Measurements from ENCODE around the gene DNLZ. TPM values are rescaled to one million over a fixed set of nuclear protein-coding genes. Genes with fewer than 3 reads are reported as not detected.

DNLZ gene
- polyA plus RNA-seq, 4 donors = 5.6 to 13.9 (median 8.0) TPM

DNA sequence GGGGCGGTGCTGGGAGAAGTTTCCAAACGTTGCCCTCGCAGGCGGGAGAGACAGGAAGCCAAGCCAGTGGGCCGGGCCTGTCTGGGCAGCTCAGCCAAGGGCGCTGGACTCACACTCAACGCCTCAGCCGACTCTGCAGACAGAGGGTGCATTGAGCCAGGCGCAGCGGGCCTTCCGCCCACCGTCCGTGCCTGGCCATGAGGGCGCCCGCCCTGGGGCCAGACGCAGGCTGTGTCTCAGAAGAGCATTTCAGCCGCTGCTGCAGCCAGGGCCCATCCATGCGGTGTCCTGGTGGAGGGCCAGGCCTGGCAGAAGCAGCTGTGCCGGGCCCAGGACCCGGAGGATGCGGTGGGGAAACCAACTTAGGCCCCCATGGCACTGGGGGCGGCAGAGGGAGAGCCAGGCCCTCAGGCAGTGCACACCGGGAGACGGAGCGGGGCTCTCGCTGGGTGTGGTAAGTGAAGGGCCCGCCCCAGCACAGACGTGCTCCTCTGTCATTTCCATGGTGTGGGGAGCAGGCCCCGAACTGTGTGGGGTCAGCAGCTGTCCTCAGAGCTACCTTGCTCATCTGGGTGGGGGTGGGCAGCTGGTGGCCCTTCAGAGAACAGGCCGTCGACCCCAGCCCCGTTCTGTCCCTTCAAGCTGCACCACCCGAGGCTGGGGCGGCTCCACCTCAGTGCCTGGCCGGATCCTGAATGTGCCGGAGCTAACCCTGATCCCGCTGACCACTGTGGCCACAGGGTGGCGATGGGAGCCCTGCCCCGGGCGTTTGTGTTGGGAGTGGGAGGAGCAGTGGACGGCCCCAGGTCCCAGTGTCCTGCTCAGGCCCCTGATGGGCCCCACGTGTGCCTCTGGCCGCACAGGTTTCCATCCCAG is 18.0 kb downstream of the DNLZ start:
- DNase-seq (ENCODE audit: low read depth in 4 of 4, low spot score in 3 of 4) = no peak

GRCh38 chr9:136344544-136345280 is 18.8 kb downstream of the DNLZ start:
- DNase-seq (ENCODE audit: low read depth in 4 of 4, low spot score in 3 of 4) = no peak

- DNase-seq (ENCODE audit: low read depth in 4 of 4, low spot score in 3 of 4) = no peak
Measured at GRCh38 chr9:136343884-136344269, 19.7 kb downstream of the DNLZ start.

- DNase-seq (ENCODE audit: low read depth in 4 of 4, low spot score in 3 of 4) = no peak
Measured at GRCh38 chr9:136343121-136343883, 20.2 kb downstream of the DNLZ start.

DNA sequence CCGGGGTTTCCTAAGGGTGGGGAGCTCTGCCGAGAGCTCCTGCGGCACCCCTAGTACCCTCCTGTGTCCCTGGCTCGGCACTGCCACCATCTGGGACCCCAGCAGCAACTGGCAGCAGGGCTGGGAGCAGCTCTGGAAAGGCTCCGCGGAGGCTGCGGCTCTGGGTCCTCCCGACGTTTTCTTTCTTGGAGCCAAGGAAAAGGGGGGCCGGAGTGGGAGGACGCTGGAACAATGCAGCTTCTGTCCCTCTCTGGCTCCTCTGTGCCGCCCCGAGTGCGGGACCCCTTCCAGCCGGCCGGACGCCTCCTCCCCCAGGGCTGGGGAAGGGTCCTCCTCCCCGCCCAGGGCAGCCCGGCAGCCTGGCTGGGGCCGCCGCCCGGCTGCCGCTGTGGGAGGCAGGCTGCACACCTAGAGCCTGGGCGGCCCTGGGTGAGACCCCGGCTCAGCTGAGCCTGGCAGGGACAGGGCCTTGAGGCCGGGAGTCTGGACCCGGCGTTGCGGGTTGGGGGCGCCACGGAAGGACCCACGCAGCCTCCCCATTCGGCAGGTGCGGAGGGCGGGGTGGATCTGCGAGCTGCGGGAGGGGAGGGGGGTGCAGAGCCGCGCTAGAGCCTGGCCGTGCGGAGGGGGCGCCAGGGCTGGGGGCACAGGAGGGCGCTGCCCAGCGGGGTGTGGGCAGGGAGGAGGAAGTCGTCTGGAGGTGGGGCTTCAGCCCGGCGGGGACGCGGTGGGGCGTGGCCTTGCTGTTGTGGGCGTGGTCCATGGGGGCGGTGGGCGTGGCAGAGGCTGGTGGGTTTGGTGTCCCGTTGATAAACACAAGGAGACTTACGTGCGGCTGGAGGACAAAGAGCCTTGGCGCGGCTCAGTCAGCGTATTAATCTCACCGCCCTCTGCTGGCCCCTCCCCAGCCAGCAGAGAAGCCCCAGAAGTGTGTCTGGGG is 21.1 kb downstream of the DNLZ start:
- DNase-seq (ENCODE audit: low read depth in 4 of 4, low spot score in 3 of 4) = peak in 1 of 4 donors; percentile 68

- DNase-seq (ENCODE audit: low read depth in 4 of 4, low spot score in 3 of 4) = no peak
Measured at GRCh38 chr9:136341769-136342168, 21.8 kb downstream of the DNLZ start.

DNA sequence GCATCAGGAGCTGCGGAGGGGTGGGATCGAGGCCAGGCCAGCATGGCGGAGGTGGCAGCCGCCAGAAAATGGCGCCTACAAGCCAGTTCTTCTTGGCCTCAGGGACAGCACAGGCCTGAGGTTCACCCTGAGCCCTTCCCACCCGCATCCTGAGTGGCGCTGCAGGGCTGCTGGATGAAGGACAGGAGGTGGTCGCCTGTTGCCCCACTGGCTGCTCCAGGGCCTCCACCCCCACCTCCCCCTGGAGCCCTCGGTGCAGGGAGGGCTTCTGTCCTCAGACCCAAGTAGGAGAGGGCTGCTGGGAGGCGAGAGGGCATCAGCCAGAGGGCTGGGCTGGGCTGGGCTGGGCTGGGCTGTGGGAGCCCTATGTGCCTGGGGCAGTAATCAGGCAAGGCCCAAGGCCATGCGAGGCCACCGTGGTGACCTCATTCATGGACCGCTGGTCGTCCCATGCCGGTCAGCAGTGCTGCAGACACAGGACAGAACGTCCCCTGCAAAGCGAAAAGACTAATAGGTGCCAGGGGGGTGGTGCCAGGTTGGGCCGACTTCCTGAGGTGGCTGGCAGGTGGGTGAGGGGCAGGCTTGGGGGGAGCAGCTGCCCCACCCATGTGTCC is 22.4 kb downstream of the DNLZ start:
- DNase-seq (ENCODE audit: low read depth in 4 of 4, low spot score in 3 of 4) = no peak

DNA sequence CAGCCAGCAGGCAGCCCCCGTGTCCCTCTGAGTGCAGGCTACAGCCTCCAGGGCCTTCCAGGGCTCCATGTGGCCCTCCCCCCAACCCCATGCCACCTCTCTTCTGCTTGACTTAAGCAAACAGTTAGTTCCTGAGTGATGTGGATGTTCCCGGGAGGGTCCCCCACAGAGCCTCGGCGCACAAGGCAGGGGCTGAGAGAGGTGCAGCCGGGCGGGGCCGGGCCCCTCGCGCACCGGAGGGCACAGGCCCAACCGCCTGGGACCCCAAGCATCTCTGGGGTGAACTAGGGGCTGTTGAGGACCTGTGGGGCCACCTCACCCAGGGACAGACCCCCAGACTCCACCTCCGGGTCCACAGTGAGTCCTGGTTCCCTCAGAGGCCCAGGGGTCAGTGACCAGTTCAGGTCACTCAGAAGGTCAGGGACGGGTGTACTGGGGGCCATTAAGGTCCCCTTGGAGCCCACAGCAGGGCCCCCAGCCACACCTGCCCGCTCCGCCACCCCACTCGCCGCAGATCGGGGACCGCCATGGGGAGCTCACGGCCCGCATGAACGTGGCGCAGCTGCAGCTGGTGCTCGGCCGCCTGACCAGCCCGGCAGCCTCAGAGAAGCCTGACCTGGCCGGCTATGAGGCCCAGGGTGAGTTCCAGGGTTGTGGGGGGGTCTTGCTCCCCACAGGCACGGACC is 23.0 kb downstream of the DNLZ start:
- DNase-seq (ENCODE audit: low read depth in 4 of 4, low spot score in 3 of 4) = no peak

- DNase-seq (ENCODE audit: low read depth in 4 of 4, low spot score in 3 of 4) = no peak
Measured at GRCh38 chr9:136339958-136340310, 23.6 kb downstream of the DNLZ start.

DNA sequence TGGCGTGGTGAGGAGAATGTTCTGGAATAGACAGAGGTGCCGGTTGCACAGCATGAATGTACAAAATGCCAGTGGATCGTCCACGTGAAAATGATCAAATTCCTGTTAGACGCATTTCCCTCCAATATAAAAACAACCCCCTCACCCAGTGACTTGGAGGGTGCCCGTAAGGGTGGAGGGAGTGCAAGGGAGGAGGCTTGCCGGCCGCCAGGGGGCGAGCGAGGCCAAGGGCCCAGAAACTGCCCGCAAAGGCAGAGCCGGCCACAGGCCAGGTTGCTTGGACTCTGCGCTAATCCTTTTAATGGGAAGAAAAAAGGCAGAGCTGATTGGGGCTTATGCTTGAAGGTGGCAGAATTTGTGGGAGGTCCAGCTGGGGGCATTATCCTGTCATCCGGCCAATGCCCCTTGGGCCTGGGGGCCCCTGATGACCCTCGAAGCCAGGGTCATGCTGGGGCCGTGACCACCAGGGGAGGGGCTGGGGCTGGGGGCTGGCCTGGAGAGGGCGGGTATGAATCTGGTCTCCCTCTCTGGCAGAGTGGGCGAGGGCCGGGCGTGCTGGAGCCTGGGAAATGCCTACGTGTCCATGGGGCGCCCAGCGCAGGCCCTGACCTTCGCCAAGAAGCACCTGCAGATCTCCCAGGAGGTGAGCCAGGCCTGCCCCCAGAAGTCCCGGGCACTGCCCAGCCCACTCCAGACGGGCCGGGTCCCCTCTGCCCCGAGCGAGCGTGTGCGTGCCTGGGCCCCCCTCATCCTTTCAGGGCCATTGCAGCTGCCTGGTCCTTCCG is 24.2 kb downstream of the DNLZ start:
- DNase-seq (ENCODE audit: low read depth in 4 of 4, low spot score in 3 of 4) = no peak

- DNase-seq (ENCODE audit: low read depth in 4 of 4, low spot score in 3 of 4) = no peak
Measured at GRCh38 chr9:136338511-136338910, 25.0 kb downstream of the DNLZ start.

DNA sequence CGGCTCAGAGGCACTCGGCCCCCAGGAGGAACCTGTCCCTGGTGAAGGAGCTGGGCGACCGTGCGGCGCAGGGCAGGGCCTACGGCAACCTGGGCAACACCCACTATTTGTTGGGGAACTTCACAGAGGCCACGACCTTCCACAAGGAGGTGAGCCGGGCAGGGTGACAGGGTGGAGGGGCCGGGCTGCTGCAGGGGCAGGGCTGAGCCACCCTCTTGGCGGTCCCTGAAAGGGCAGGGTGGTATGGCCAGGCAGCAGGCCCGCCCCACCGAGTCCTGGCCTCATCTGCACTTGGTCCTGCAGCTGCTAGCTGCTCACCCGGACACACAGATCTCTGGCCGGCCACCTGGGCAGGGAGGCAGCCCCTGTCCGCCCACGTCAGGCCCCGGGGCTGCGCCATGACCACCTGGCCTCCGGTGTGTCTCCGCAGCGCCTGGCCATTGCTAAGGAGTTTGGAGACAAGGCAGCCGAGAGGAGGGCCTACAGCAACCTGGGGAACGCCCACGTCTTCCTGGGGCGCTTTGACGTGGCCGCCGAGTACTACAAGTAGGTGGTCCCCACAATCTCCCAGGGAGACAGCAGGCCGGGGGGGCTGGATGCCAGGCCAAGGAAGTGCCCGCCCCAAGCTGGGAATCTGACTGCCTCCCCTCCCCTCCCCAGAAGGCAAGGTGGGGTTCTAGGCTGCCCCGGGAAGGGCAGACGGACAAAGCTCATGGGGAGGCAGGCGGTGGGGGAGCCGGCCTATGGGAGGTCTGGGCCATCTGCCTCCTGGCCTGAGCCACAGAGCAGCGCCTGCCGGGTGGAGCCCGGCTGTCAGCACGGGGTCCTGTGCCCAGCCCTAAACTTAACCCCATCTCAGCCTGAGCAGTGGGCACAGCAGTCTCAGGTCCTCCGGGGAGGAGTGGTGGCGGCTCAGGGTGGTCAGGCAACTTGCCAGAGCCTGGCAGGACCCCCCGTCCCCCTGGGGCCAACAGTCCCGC is 25.8 kb downstream of the DNLZ start:
- no peak for DNase-seq (ENCODE audit: low read depth in 4 of 4, low spot score in 3 of 4)

DNA sequence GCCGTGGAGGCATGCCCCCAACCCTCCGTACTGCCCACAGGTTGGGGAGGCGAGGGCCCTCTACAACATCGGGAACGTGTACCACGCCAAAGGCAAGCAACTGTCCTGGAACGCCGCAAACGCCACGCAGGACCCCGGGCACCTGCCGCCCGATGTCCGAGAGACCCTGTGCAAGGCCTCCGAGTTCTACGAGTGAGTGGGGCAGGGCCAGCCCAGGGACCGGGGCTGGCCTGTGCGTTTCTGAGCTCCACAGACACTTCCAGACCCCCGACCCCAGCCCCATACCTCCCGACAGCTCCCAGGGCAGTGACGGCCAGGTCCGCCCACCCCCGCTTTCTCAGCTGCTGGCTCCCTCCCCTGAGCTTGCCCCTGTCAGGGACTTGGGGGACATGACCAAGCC is 26.7 kb downstream of the DNLZ start:
- no peak for DNase-seq (ENCODE audit: low read depth in 4 of 4, low spot score in 3 of 4)

DNA sequence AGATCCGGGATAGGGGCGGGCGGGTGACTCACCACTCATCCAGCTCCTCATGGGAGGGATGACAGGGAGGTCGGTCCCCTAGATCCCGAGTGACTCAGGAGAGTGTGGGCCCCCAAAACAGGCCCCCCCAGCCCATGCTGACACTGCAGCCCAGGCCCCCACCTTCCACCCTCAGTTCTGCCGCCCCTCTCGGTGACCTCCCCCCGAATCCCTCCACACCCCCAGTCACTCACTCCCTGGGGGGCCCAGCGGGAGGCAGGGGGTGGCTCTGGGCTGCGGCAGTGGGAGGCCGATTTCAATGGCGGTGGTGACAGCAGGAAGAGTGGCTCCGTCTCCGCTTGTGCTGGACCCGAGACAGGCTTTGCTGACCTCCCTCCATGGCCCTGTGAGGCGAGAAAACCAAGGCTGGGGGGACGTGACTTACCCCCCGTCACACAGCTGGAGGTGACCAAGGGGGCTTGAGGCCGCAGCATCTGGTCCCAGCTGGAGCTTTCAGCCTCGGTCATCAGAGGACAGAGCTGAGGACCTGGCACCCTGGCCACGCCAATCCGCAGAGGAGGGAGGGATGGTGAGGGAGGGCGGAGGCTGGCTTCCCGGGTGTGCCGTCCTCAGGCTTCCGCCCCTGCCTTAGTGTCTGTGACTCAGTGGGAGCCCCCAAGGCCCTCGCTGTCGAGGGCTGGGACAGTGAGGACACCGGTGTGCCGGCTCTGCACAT is 27.2 kb downstream of the DNLZ start:
- no peak for DNase-seq (ENCODE audit: low read depth in 4 of 4, low spot score in 3 of 4)

GRCh38 chr9:136335296-136336155 is 28.0 kb downstream of the DNLZ start:
- DNase-seq (ENCODE audit: low read depth in 4 of 4, low spot score in 3 of 4) = no peak

DNA sequence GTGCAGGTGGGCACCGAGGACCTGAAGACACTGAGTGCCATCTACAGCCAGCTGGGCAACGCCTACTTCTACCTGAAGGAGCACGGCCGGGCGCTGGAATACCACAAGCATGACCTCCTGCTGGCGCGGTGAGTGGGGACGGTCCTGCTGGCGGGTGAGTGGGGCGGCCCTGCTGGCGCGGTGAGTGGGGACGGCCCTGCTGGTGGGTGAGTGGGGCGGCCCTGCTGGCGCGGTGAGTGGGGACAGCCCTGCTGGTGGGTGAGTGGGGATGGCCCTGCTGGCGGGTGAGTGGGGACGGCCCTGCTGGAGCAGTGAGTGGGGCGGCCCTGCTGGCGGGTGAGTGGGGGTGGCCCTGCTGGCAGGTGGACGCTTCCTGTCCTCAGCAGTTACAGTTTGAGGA is 29.0 kb downstream of the DNLZ start:
- no peak for DNase-seq (ENCODE audit: low read depth in 4 of 4, low spot score in 3 of 4)
